Mesenchymal stem cell (in vitro differentiated cells and primary cell): ENCODE data around the gene CLCNKB.
A peak's percentile ranks its signal among the peaks of the same experiment; 100 is the strongest.
"Not testable (repeated sequence)": the region's sequence is repeated elsewhere in the genome, so short reads cannot be mapped to it uniquely, and the experiment has no call there.

Experiments
- DNase-seq: peaks from one replicate; pipeline ENCODE4 v3.0.0-alpha.2; 2013
- H2AFZ ChIP-seq: one replicate; pipeline ENCODE4 v1.6.1; 2013; ENCODE audit warnings: low read depth, mild to moderate bottlenecking, control low read depth, inconsistent platforms, low read length, moderate library complexity
- H2AK5ac ChIP-seq: 2 replicates; pipeline ENCODE4 v1.6.1; 2013; ENCODE audit warnings: low read length, moderate library complexity, mild to moderate bottlenecking, inconsistent platforms; ENCODE audit not compliant: severe bottlenecking
- H2BK120ac ChIP-seq: one replicate; pipeline ENCODE4 v1.6.1; 2013; ENCODE audit warnings: low read depth, mild to moderate bottlenecking, inconsistent platforms, low read length, moderate library complexity
- H2BK12ac ChIP-seq, 2 experiments: one replicate each; pipeline ENCODE4 v1.6.1; 2013; ENCODE audit warnings: inconsistent platforms in 2 of 2, low read length in 2 of 2, mild to moderate bottlenecking in 2 of 2, moderate library complexity in 2 of 2, control low read depth in 1 of 2
- H2BK15ac ChIP-seq: one replicate; pipeline ENCODE4 v1.6.1; 2013; ENCODE audit warnings: mild to moderate bottlenecking, low read depth, inconsistent platforms; ENCODE audit not compliant: poor library complexity, severe bottlenecking
- H2BK5ac ChIP-seq: 2 replicates; pipeline ENCODE4 v1.6.1; 2013; ENCODE audit warnings: low read depth, mild to moderate bottlenecking, low read length, control low read depth, inconsistent platforms; ENCODE audit not compliant: poor library complexity, severe bottlenecking
- H3K14ac ChIP-seq, 2 experiments: one replicate each; pipeline ENCODE4 v1.6.1; 2013; ENCODE audit warnings: inconsistent platforms in 2 of 2, low read length in 2 of 2, control low read depth in 1 of 2, mild to moderate bottlenecking in 1 of 2, moderate library complexity in 1 of 2
- H3K18ac ChIP-seq, 2 experiments: one replicate each; pipeline ENCODE4 v1.6.1; 2013; ENCODE audit warnings: inconsistent platforms in 2 of 2, low read length in 2 of 2, control low read depth in 1 of 2, low read depth in 1 of 2, mild to moderate bottlenecking in 1 of 2
- H3K23ac ChIP-seq, 2 experiments: one replicate each; pipeline ENCODE4 v1.6.1; 2013; ENCODE audit warnings: inconsistent platforms in 2 of 2, low read length in 2 of 2, mild to moderate bottlenecking in 2 of 2, moderate library complexity in 2 of 2, control low read depth in 1 of 2
- H3K27ac ChIP-seq: 2 replicates; pipeline ENCODE4 v1.5.1; 2013; ENCODE audit warnings: mild to moderate bottlenecking, moderate library complexity, low read length, control low read depth, inconsistent platforms; ENCODE audit not compliant: poor library complexity, severe bottlenecking
- H3K27me3 ChIP-seq, 2 experiments: 2 replicates each; pipeline versions ENCODE4 v1.6.1 to v1.7.0; 2013; ENCODE audit warnings: low read length in 2 of 2, mild to moderate bottlenecking in 2 of 2, moderate library complexity in 2 of 2, control low read depth in 1 of 2, inconsistent platforms in 1 of 2; ENCODE audit not compliant: control insufficient read depth in 1 of 2, insufficient read depth in 1 of 2
- H3K36me3 ChIP-seq, 2 experiments: 2 replicates each; pipeline versions ENCODE4 v1.6.1 to v1.7.0; 2013; ENCODE audit warnings: low read length in 2 of 2, control low read depth in 1 of 2, inconsistent platforms in 1 of 2, low read depth in 1 of 2, mild to moderate bottlenecking in 1 of 2; ENCODE audit not compliant: insufficient read depth in 2 of 2, control insufficient read depth in 1 of 2
- H3K4ac ChIP-seq, 2 experiments: one replicate each; pipeline ENCODE4 v1.6.1; 2013; ENCODE audit warnings: inconsistent platforms in 2 of 2, low read length in 2 of 2, mild to moderate bottlenecking in 2 of 2, moderate library complexity in 2 of 2, control low read depth in 1 of 2, low read depth in 1 of 2
- H3K4me1 ChIP-seq: 2 replicates; pipeline ENCODE4 v1.6.1; 2013; ENCODE audit warnings: low read depth, low read length, control low read depth; ENCODE audit not compliant: control insufficient read depth, insufficient read depth
- H3K4me2 ChIP-seq: 2 replicates; pipeline ENCODE4 v1.6.1; 2013; ENCODE audit warnings: low read length, mild to moderate bottlenecking, inconsistent platforms; ENCODE audit not compliant: poor library complexity, severe bottlenecking
- H3K4me3 ChIP-seq, 2 experiments: 2 replicates each; pipeline versions ENCODE4 v1.5.1 to v1.7.0; 2013; ENCODE audit warnings: low read length in 2 of 2, mild to moderate bottlenecking in 2 of 2, control low read depth in 1 of 2, low read depth in 1 of 2; ENCODE audit not compliant: insufficient read depth in 1 of 2
- H3K79me1 ChIP-seq: replicated peaks from 2 replicates; pipeline ENCODE4 v1.6.1; 2013; ENCODE audit warnings: mild to moderate bottlenecking, control low read depth, low read length, inconsistent platforms; ENCODE audit not compliant: poor library complexity, severe bottlenecking
- H3K9ac ChIP-seq: 2 replicates; pipeline ENCODE4 v1.7.0; 2013; ENCODE audit warnings: mild to moderate bottlenecking, low read length, moderate library complexity
- H3K9me3 ChIP-seq: 2 replicates; pipeline ENCODE4 v1.7.0; 2013; ENCODE audit warnings: mild to moderate bottlenecking, low read length; ENCODE audit not compliant: control insufficient read depth
- H4K8ac ChIP-seq: one replicate; pipeline ENCODE4 v1.6.1; 2013; ENCODE audit warnings: inconsistent platforms, mild to moderate bottlenecking, low read length, moderate library complexity
- H4K91ac ChIP-seq: one replicate; pipeline ENCODE4 v1.6.1; 2013; ENCODE audit warnings: mild to moderate bottlenecking, low read length, inconsistent platforms
- WGBS: methylation state at CpG from one replicate; pipeline ENCODE4 v1.1.7; 2013; ENCODE audit warnings: mixed read lengths; 5-methylcytosine and 5-hydroxymethylcytosine counted together

The CLCNKB gene

GRCh38 chr1:16055613-16056520 lies 12.3 kb downstream of the CLCNKB start:
- Histone ChIP-seq H3K79me1 (no peaks in the 10 kb centered on the region), H3K4me3 (no peak overlapping the region), H2BK120ac (no peak overlapping the region), H3K27me3 (peaks cover 3 to 20% of the 10 kb centered on the region in 2 experiments), H2BK12ac (no peak overlapping the region), H3K4ac (no peak overlapping the region), H3K14ac (no peak overlapping the region), H4K8ac (peak overlapping the region; percentile 36), H3K36me3 (no peaks in the 10 kb centered on the region), H3K9ac (no peak overlapping the region), H3K27ac (no peak overlapping the region), H2AK5ac (no peak overlapping the region), H3K4me2 (no peak overlapping the region), H3K9me3 (no peaks in the 10 kb centered on the region), H3K4me1 (peaks cover 2% of the 10 kb centered on the region), H3K18ac (no peak overlapping the region), H3K23ac (no peak overlapping the region), H2BK5ac (no peak overlapping the region), H2AFZ (no peak overlapping the region), H2BK15ac (no peak overlapping the region), H4K91ac (no peak overlapping the region)
- 28% methylated on average over 14 of the region's 18 CpGs for WGBS
- peak; percentile 76 for DNase-seq

GRCh38 chr1:16056521-16056912 lies 12.9 kb downstream of the CLCNKB start:
- H3K36me3 ChIP-seq, H2AFZ ChIP-seq, DNase-seq, H3K23ac ChIP-seq, H3K4me2 ChIP-seq, H3K4me3 ChIP-seq, H3K27ac ChIP-seq, H3K9me3 ChIP-seq, H4K91ac ChIP-seq, H2BK5ac ChIP-seq, H2AK5ac ChIP-seq, H3K79me1 ChIP-seq, H3K18ac ChIP-seq, H3K4ac ChIP-seq, H4K8ac ChIP-seq, H3K9ac ChIP-seq, H3K4me1 ChIP-seq, H2BK15ac ChIP-seq, H2BK12ac ChIP-seq, H3K14ac ChIP-seq, H2BK120ac ChIP-seq: not testable (repeated sequence)
- WGBS, result 85% methylated on average over 3 of the region's 4 CpGs
- peaks cover 3 to 22% of the 10 kb centered on the region in 2 experiments for H3K27me3 ChIP-seq

- not testable (repeated sequence) for H3K36me3 ChIP-seq, H2BK120ac ChIP-seq, H3K27ac ChIP-seq, H3K4me1 ChIP-seq, H2AK5ac ChIP-seq, H3K9ac ChIP-seq, DNase-seq, H3K18ac ChIP-seq, H2BK12ac ChIP-seq, H2BK5ac ChIP-seq, H3K4me3 ChIP-seq, H3K14ac ChIP-seq, H3K23ac ChIP-seq, H2AFZ ChIP-seq, H4K8ac ChIP-seq, H3K4me2 ChIP-seq, H3K79me1 ChIP-seq, H3K9me3 ChIP-seq, H4K91ac ChIP-seq, H3K4ac ChIP-seq, H2BK15ac ChIP-seq
- H3K27me3 ChIP-seq, result peaks cover 3 to 21% of the 10 kb centered on the region in 2 experiments
- 69% methylated on average over 6 of the region's 7 CpGs for WGBS
These were observed 13.8 kb downstream of the CLCNKB start for GRCh38 chr1:16057314-16057915.

- H4K8ac ChIP-seq, H2BK12ac ChIP-seq, H3K18ac ChIP-seq, H2AFZ ChIP-seq, H4K91ac ChIP-seq, H3K23ac ChIP-seq, H2AK5ac ChIP-seq, H3K27ac ChIP-seq, H2BK5ac ChIP-seq, H3K4me2 ChIP-seq, H2BK15ac ChIP-seq, H3K14ac ChIP-seq, DNase-seq, H3K36me3 ChIP-seq, H2BK120ac ChIP-seq, H3K4me1 ChIP-seq, H3K9me3 ChIP-seq, H3K79me1 ChIP-seq, H3K4ac ChIP-seq, H3K9ac ChIP-seq, H3K4me3 ChIP-seq: not testable (repeated sequence)
- 80% methylated on average over 14 of the region's 20 CpGs for WGBS
- H3K27me3 ChIP-seq, result peaks cover 3 to 23% of the 10 kb centered on the region in 2 experiments
These were observed 15.0 kb downstream of the CLCNKB start for GRCh38 chr1:16058394-16059120.
